OCI-M1 (cell line): Measurements from ENCODE around the gene CUTA.

Experiments used
- DNase-seq: peaks from one replicate; lab custom pipeline; 2025; lab: John Stamatoyannopoulos, UW

Gene CUTA

DNA sequence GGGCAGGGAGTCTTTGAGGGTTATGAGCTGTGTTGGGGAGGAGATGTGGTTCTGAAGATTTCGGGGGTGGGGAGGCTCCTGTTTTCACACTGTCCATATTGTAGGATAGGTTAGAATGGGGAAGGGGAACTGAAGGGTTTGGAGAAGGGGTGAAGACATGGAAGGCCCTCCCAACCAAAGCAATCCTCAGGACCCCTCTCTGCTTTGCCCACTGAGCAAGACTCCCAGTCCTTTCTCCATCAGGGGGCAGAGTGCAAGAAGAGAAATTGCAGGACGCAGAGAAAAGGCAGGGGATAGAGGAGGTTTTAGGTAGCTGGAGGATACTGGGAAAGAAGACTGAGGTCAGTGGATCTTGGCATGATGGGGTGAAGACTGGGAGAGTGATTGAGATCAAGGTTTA lies 5.9 kb upstream of the CUTA start:
- DNase-seq = no peak

DNA sequence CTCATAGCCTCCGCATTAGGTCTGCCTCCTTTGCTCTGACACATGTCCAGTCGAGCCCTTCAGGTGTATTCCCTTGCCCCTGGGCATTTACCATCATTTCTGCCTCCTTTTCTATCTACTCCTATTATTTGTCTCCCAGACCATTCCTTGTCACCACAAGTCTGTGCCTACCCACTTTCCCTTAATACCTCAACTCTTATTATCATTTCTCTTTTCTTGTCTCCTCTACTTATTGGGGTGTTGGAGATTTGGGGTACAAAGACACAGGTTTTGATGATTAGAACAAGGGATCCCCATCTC lies 3.4 kb upstream of the CUTA start:
- no peak for DNase-seq

DNA sequence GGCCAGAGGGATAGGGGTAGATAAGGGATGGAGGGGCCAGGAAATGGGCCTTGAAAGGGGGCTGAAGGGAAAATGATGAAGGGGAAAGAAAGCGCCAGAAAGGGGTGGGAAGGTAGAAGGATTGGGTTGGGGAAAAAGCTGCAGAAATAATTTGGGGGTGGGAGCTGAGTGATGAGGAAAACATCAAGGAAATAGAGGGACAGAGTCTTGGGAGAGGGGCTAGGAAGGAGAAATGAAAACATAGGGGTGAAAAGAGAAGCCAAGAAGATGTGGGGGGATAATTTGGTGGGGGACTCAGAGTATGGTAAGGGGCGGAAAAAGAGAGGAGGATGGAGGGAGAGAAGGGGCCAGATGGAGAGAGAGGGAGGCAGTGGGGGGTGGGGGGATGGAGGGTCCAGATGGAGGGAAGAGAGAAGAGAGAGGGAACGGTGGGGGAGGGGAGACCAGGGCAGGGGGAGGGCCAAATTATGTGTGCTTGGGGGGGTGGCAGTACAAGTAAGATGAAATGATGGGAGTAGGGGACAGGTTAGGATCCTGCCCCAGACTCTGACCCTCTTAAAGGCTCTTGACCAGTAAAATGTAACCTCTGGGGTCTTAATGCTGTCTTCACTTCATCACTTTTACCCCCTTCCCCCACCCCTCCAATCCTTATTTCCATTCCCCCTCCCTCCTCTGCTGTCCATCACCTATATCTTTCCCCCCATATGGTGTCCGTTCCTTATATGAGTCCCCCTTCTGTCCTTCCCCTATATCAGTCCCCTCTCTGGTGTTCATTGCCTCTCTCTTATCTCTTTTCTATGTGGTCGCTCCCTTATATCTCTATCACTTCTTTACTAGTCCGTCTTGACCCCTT lies 2.8 kb upstream of the CUTA start:
- peak; percentile 93 for DNase-seq

DNA sequence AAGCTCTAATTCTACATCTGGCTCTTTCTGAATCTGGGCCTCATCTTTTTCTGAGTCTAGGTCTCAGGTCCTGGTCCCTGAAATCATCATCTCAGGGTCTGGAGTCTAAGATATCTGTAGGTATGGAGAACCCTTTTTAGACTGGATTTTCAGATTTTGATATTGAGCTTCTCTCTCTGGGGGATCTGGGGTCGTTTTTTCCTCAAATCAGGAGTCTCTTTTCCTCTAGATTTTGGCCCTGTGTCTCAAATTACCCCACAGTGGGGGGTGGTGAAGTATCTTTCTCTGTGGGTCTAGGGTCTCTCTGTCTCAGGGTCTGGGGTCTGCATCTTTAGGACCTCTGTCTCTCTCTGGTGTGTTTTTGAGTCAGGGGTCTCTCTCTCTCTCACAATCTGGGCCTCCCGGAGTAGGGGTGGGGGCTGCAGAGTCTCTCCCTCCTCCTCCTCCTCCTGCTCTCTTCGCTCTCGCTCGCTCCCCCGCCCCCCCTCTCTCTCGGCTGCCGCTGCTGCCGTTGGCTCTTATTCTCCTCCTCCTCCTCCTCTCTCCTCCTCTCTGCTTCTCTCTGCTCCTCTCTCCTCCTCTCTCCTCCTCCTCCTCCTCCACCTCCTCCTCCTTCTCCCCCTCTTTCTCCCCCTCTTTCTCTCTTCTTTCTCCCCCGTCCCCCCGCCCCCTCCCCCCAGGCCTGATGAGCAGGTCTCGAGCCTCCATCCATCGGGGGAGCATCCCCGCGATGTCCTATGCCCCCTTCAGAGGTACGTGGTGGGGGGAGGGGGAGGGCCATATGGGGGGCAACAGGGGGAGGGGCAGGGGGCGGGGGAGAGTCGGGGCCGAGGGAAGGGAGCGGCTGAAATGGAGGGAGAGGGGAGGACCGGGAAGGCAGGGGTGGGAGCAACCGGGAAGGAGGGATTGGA lies 1.9 kb upstream of the CUTA start, which contains the start of gene SYNGAP1:
Gene SYNGAP1, plus strand, starts transcription at position 486 of the 911 bp plus-strand sequence. Its CDS starts 200 bp downstream, at position 686.
- DNase-seq = peak; percentile 84

DNA sequence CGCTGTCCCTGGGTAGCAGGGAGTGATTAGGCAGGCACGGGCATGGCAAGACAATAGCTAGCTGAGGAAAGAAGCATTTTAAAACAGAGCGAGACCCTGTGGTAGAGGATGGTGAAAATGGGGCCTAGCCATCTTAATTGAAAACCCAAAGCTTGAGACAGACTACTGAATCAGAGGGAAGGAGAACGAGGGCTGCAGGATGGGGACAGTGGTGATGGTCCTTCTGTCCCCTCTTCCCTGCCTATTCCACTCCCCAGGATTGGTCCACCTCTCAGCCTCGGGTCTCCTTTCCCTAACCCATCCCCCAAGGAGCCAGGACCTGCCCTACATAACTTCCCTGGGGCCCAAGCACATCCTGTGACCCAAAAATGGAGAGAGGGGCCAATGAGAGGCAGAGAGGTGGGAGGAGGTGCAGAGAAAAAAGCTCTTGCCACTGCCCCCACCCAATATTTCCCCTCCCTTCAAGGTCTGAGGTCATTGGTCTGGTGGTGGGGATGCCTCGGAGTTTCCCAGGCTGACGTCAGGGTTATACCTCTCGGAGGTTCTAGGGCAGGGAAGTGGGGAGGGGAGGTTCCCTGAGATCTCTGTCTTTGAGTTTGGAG lies 884 bp upstream of the CUTA start:
- peak; percentile 70 for DNase-seq

DNA sequence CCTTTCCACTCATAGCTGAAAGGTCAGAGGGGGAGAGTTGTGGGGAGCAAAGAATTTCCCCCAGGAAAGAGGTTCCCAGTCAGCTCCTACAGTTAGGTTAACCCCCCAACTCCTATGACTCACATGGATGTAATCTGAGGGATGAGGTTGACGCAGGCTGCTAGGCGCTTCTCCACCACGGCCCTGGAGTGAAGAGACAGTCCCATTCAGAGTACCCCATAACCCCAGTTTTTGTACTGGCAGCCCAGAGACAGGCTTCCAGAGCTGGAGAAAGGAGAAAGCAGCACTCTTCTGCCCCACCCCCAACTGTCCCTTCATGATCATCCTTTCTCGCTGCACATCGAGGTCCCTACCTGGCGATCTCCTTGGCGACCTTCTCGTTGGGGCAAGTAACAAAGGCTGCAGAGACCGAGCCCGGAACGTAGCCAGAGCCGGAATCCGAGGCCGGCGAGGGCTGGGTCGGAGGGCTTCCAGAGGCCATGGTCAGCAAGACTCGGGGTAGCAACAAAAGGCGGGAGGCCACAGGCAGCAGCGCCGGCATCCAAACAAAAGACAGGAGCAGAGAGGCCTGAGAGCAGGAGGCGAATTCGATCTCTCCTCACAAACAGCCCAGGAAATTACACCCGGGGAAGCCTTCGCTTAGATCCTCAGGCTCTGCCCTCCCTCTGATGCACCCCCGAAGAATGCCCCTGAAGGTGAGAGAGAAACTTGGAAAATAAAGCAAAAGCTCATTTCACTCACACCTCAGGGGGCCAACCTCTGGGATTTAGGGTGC lies 592 bp downstream of the CUTA start:
- DNase-seq = peak; percentile 39

DNA sequence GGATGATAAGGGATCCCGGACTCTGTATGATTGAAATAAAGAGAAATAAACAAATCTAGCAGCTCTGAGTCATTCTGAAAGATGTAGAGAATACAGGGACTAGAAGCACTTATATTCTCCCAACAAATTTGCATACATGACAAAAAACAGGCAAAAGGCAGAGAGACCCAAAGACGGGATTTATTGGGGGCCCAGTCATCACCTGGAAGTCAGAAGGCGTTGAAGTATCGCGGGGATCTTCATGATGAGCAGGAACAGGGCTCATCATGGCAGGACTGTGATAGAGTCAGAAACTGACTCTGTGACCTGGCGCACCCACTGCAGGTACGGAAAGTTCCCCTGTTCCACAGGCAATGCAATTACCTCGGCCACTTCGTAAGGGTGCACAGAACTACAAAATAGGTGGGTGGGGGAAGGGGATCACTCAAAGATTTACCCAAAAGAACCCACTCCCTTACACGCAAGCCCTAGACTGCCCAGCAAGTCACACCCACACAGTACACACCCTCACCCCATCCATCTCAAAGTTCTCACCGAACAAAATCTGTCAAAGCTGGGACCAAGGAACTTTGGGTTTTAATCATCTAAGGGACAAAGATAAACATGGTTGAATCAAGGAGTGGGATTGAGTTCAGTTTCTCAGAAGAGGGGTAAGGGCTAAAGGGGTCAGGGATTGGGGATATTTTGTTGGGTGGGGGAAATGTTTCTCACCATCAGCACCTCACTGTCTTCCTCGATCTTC lies 1.4 kb downstream of the CUTA start:
- no peak for DNase-seq

DNA sequence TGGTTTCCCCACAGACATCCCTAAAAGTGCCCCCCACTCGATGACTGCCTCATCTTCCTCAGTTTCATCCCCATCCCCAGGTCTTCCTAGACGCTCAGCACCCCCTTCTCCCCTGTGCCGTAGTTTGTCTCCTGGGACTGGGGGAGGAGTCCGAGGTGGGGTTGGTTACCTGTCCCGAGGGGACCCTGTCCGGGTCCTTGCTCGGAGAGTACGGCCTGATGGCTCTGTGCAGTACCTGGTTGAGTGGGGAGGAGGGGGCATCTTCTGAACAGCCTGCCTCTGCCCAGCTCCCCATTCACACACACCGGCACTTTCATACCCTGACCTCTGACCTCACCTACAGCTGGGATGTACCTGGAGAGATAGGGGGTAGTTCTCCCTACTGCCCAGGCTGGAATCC lies 2.1 kb downstream of the CUTA start:
- DNase-seq = no peak

DNA sequence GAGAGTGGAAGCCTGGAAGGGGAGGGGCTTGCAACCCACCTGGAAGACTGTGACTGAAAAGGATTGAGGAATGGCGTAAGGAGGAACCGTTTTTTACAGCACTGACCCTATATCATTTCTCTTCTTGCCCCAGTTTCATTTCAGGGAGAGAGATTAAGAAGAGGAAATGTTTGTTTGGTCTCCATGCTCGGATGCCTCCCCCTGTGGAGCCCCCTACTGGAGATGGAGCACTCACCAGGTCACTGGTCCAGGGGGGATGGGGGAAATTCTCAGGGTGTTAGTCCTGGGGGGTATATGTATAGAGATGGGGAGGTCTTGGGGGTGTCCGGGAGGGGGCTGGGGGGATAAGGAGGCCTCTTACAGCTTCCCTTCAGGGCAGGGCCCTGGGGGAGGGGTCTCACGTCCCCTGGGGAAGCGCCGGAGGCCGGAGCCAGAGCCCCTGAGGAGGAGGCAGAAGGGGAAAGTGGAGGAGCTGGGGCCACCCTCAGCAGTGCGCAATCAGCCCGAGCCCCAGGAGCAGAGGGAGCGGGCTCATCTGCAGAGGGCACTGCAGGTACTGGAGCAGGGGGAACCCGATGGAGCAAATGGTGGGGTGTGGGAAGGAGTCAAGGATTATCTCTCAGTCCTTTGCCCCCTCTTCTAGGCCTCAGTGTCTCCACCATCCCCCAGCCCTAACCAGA lies 3.2 kb downstream of the CUTA start:
- DNase-seq = peak; percentile 39

DNA sequence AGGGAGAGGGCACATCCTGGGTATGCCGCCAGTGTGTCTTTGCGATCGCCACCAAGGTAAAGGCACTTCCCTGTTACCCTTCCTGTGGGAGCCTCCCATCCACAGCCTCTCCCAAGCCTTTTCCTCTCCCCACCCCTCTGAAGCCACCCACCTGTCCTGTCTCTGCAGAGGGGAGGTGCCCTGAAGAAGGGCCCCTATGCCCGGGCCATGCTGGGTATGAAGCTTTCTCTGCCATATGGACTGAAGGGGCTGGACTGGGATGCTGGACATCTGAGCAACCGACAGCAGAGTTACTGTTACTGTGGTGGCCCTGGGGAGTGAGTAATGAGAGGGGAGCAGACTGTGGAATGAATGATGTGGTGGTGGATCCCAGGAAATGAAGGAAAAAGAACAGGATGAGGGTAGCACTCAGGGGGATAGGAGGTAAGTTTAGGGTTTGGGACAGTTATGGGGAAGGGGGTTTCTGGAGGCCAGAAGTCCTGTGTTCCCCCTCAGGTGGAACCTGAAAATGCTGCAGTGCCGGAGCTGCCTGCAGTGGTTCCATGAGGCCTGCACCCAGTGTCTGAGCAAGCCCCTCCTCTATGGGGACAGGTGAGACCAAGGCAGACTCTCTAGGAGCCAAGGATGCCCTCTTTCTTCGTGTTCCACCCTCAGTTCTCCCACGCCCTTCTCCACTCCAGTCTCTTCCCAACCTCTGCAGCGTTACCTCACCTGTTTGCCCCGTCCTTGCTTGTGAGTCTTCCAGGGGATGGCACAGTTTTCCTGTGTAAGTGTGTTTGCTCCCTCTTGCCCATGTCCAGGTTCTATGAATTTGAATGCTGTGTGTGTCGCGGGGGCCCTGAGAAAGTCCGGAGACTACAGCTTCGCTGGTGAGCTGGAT lies 4.4 kb downstream of the CUTA start:
- DNase-seq = no peak

DNA sequence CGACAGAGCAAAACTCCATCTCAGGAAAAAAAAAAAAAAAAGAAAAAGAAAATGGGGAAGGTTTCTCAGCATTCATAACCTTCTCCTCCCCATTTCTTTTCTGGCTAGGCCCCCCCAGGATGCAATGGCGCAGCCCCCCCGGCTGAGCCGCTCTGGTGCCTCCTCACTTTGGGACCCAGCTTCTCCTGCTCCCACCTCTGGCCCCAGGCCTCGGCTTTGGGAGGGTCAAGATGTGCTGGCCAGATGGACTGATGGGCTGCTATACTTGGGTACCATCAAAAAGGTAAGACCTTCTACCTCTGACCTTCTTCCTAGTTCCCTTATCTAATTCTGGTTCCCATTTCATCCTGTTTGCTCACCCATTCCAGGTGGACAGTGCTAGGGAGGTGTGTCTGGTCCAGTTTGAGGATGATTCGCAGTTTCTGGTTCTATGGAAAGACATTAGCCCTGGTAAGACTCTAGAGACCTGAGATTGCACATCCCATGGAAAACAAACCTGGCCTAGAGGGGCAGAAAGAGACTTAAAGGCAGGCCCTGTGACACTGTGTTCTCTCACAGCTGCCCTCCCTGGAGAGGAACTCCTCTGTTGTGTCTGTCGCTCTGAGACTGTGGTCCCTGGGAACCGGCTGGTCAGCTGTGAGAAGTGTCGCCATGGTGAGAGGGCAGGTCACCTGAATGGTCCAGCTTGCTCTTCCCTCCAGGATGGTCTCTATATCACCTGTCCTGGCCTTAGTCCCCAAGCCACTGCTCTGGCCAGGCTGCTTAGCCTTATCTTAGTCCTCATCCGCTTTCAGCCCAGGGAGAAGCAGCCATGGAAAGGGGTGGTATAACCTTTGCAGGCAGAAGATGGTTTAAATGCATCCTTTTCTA lies 5.5 kb downstream of the CUTA start:
- DNase-seq = no peak

DNA sequence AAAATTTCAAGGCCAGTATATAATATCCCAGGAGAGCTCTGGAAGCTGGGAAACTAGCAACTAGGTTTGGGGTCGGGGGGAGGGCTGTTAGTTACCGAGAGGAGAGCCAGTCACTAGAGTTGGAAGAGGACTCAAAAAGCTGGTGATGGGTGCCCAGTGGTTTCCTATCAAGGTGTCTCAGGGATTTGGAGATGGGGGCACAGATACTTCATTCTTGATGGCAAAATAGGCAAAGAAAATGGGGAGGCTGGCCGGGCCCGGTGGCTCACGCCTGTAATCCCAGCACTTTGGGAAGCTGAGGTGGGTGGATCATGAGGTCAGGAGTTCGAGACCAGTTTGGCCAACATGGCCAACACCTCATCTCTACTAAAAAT lies 6.3 kb downstream of the CUTA start:
- peak; percentile 30 for DNase-seq

DNA sequence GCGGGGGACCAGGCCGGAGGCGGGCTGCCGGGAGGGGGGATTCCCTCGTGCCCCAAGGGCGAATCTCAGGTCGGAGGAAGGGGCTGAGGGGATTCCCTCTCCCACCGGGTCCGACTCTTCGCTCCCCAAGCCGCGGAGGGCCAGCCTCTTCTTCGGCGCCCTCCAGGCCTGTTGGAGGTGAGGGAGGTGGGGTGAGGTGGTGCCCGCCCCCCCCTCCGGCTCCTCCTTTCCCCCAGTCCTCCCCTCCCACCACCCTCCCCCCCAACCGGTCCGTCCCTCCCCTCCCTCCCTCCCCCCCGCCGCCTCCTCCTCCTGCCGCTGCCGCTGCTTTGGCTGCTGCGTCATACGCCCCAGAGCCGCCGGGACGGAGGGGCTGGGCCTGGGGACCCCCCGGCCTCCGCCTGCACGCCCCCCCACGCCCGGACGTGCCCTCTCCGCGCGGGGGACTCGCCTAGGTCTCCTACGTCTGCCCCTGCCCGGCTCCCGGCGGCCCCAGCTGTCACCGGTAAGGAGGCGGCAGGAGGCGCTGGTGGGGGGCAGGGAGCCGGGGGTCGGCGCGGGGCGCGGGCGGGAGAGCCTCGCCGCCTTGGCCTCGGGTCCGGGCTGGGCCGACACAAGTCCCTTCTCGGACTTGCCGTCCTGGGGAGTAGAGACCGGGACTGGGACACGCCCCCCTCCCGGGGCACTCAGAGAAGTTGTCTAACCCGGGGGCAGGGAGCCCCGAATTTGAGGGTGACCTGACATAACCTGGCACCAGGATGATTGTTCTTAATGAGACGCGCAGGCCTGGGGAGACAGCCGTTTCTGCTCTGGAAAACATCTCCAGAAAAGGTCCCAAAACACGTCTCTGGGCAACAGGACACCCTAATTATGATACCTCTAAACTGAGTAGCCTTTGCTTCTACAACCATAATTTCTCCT lies 6.9 kb downstream of the CUTA start, which contains the start of gene PHF1:
Gene PHF1, plus strand, starts transcription at position 304 of the 921 bp plus-strand sequence. CDS start 1,250 bp downstream, outside the sequence.
- DNase-seq = no peak

DNA sequence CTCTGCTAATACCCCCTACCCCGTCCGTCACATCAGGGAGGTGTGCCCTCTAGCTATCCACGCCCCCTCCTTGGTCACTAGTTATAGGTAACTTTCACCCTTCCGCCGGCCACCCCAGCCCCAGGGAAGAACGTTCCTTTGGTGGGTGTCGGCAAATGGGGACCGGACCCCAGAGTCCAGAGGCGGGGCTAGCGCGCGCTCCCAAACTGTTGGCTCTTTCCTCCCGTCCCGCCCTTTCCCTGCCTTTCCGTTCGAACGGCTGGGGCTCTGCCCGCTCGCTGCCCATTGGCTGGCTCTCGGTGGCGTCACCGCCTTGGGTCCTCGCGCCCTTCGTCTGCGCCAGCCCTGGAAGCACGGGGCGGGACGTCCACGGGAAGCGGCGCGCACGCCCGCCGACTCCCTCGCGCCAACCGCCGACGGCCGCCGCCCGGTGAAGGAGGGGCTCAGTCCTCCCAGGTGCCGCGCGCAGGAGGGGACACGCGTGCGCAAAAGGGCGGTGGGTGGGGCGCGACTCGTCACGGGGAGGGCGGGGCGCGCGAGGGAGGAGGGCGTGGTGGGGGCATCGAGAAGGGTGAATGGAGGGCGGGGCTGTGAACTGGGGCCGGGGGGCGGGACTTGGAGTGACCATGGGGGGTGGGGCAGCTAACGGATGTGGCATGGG lies 7.7 kb downstream of the CUTA start:
- DNase-seq = peak; percentile 99

DNA sequence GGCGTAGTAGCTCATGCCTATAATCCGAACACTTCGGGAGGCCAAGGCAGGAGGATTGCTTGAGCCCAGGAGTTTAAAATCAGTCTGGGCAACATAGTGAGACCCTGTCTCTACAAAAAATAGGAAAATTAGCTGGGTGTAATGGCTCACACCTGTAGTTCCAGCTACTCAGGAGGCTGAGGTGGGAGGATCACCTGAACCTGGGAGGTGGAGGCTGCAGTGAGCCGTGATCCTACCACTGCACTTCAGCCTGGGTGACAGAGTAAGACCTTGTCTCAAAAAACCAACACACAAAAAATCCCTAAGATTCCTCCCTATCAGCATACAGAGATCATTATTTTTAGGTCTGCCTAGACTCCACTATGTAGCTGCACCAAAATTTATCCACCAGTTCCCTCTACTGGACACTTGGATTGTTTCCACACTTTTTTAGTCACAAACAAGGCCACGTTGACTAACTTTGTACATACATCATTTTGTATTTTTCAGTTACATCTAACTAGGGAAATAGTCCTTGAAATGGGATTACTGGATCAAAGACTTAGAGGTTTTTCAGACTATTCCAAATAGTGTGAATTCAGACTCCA lies 10.7 kb downstream of the CUTA start:
- peak; percentile 71 for DNase-seq

DNA sequence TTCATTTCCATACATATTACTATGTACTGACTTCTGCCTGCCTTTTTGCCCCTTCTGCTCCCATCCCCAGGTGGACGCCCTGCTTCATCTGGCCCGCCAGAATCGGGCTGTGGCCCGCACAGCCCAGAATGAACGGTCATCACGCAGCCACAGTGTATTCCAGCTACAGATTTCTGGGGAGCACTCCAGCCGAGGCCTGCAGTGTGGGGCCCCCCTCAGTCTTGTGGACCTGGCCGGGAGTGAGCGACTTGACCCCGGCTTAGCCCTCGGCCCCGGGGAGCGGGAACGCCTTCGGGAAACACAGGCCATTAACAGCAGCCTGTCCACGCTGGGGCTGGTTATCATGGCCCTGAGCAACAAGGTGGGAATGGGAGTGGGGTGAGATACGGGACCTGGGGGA lies 11.8 kb downstream of the CUTA start:
- no peak for DNase-seq
